CD4-positive, alpha-beta T cell (primary cell): Measurements from ENCODE around the gene ZNF268. TPM values are rescaled to one million over a fixed set of nuclear protein-coding genes. Genes with fewer than 3 reads are reported as not detected.

Source experiments
- ATAC-seq: fragments of 200-7000 bp; cut with Tn5 transposase; one replicate; pipeline ENCODE4 v1.10.0; 2022; ENCODE audit warnings: mild to moderate bottlenecking; ENCODE audit not compliant: poor library complexity
- CTCF ChIA-PET: fragments of 350-600 bp; sonication (Branson Sonifier 250); formaldehyde crosslinking; loops from one replicate; lab custom pipeline; 2021; ENCODE audit warnings: antibody characterized with exemption, inconsistent platforms; lab: Charles Lee
- POLR2A ChIA-PET: fragments of 350-600 bp; sonication (Branson Sonifier 250); formaldehyde crosslinking; loops from one replicate; lab custom pipeline; 2021; ENCODE audit warnings: antibody characterized with exemption, inconsistent platforms; lab: Charles Lee
- DNase-seq, 14 experiments: peaks; one replicate each; pipeline ENCODE4 v3.0.0-alpha.2; 2013 to 2020; ENCODE audit warnings: mixed read lengths in 2 of 14
- H3K27ac ChIP-seq, 2 donors: one replicate each; pipeline versions ENCODE4 v1.5.1 to v1.7.0; 2013; ENCODE audit warnings: low read length in 2 of 2, low read depth in 1 of 2, mild to moderate bottlenecking in 1 of 2
- H3K27me3 ChIP-seq, 2 experiments: 1 replicate in 1 of 2; 2 replicates in 1 of 2; pipeline versions ENCODE4 v1.6.1 to v1.7.0; 2013; ENCODE audit warnings: low read length in 2 of 2, control low read depth in 1 of 2, mild to moderate bottlenecking in 1 of 2, moderate library complexity in 1 of 2; ENCODE audit not compliant: insufficient read depth in 2 of 2, control insufficient read depth in 1 of 2
- H3K36me3 ChIP-seq: one replicate; pipeline ENCODE4 v1.6.1; 2013; ENCODE audit warnings: low read length, control low read depth; ENCODE audit not compliant: insufficient read depth
- H3K4me1 ChIP-seq: one replicate; pipeline ENCODE4 v1.6.1; 2013; ENCODE audit warnings: low read length, control low read depth; ENCODE audit not compliant: insufficient read depth
- H3K4me3 ChIP-seq: one replicate; pipeline ENCODE4 v1.5.1; 2013; ENCODE audit warnings: mild to moderate bottlenecking, low read length, moderate library complexity
- H3K9me3 ChIP-seq, 2 experiments: 1 replicate in 1 of 2; 2 replicates in 1 of 2; pipeline versions ENCODE4 v1.6.1 to v1.7.0; 2013; ENCODE audit warnings: low read length in 2 of 2, mild to moderate bottlenecking in 2 of 2, control low read depth in 1 of 2, moderate library complexity in 1 of 2; ENCODE audit not compliant: control insufficient read depth in 1 of 2, insufficient read depth in 1 of 2
- H3K27ac Mint-ChIP-seq: one replicate; pipeline ENCODE4 v1.8.0; 2020; ENCODE audit warnings: mixed read lengths
- H3K27me3 Mint-ChIP-seq: one replicate; pipeline ENCODE4 v1.8.0; 2021; ENCODE audit warnings: mixed read lengths
- H3K36me3 Mint-ChIP-seq: one replicate; pipeline ENCODE4 v1.8.0; 2021; ENCODE audit warnings: low read depth, mixed read lengths
- H3K4me1 Mint-ChIP-seq: one replicate; pipeline ENCODE4 v1.8.0; 2021; ENCODE audit warnings: low read depth, mixed read lengths
- H3K4me3 Mint-ChIP-seq: one replicate; pipeline ENCODE4 v1.8.0; 2020; ENCODE audit warnings: mild to moderate bottlenecking, mixed read lengths
- H3K9me3 Mint-ChIP-seq: one replicate; pipeline ENCODE4 v1.8.0; 2020; ENCODE audit warnings: mixed read lengths
- intact Hi-C, 2 experiments: fragments of 100-400 bp; cut with DNase I in 1 of 2; cut with micrococcal nuclease in 1 of 2; formaldehyde crosslinking; loops; one replicate each; pipeline versions ENCODE4 v1.15.1 to v1.9.0; 2023 to 2025; cut with DNase I, micrococcal nuclease
- total RNA-seq, 174 experiments: library from RNA in 2 of 174; stranded (reverse) in 2 of 174; gene quantifications; one replicate each; pipeline ENCODE4 v1.2.3 and lab custom pipeline; 2021 to 2026
- TF ChIP-seq, protein P1 (sequence below): fragments of 200-600 bp; IDR thresholded peaks from one replicate; pipeline ENCODE4 v1.8.0; 2022; ENCODE audit warnings: antibody characterized with exemption, mild to moderate bottlenecking

Gene ZNF268
- total RNA-seq, 2 experiments from 2014 or later = 15.1 to 17.6 TPM

DNA sequence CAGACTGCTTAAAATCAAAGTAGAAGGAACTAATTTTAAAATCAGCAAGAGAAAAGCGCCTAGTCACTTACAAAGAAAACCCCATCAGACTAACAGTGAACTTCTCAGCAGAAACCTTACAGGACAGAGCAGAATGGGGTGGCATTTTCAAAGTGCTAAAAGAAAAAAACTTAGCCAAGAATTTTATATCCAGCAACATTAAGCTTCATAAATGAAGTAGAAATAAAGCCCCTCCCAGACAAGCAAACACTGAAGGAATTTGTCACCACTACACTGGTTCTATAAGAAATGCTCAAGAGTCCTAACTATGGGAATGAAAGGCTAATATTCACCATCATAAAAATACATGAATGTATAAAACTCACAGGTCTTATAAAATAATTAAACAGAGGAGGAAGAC, 6.4 kb upstream of the ZNF268 start:
- DNase-seq (no peak), ATAC-seq (no peak)
- Mint-ChIP-seq H3K27me3 (no peaks in the 10 kb centered on the region), H3K4me3 (no peak overlapping the region), H3K9me3 (peaks cover 21% of the 10 kb centered on the region), H3K27ac (no peak overlapping the region), H3K36me3 (peaks cover 46% of the 10 kb centered on the region), H3K4me1 (no peaks in the 10 kb centered on the region)
- H3K4me1 ChIP-seq = no peaks in the 10 kb centered on the region
- no peaks in the 10 kb centered on the region for H3K36me3 ChIP-seq
- H3K9me3 ChIP-seq = peaks cover 47 to 57% of the 10 kb centered on the region in 2 experiments
- TF ChIP-seq, protein P1, sequence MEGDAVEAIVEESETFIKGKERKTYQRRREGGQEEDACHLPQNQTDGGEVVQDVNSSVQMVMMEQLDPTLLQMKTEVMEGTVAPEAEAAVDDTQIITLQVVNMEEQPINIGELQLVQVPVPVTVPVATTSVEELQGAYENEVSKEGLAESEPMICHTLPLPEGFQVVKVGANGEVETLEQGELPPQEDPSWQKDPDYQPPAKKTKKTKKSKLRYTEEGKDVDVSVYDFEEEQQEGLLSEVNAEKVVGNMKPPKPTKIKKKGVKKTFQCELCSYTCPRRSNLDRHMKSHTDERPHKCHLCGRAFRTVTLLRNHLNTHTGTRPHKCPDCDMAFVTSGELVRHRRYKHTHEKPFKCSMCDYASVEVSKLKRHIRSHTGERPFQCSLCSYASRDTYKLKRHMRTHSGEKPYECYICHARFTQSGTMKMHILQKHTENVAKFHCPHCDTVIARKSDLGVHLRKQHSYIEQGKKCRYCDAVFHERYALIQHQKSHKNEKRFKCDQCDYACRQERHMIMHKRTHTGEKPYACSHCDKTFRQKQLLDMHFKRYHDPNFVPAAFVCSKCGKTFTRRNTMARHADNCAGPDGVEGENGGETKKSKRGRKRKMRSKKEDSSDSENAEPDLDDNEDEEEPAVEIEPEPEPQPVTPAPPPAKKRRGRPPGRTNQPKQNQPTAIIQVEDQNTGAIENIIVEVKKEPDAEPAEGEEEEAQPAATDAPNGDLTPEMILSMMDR = no peak
- ChIA-PET POLR2A (no interaction called here), CTCF (no interaction called here)
- no peak overlapping the region for H3K27ac ChIP-seq
- intact Hi-C loops = no loop called here
- H3K27me3 ChIP-seq = no peaks in the 10 kb centered on the region
- H3K4me3 ChIP-seq = no peak overlapping the region

DNA sequence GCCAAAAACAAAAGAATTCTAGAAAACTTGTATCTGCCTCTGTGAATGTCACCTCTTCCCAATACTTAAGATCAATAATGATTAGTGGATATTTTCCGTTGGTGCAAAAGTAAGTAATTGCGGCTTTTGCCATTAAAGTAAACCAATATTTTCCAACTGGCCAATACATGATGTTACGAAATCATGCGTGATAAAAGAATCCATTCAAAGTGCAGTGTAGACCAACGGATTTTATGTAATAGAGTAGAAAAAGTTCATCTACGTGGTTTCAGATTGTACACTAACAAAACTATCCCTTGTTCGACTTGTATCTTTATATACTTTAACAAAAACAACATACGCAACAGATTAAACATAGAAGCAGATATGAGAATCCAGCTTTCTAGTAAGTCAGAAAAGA, 626 bp upstream of the ZNF268 start:
- H3K27ac Mint-ChIP-seq = no peak overlapping the region
- no peak overlapping the region for H3K4me3 ChIP-seq
- no peaks in the 10 kb centered on the region for H3K27me3 ChIP-seq
- peaks cover 32% of the 10 kb centered on the region for H3K36me3 ChIP-seq
- ATAC-seq (no peak), DNase-seq (no peak)
- peaks cover 40 to 55% of the 10 kb centered on the region in 2 experiments for H3K9me3 ChIP-seq
- peaks cover 84% of the 10 kb centered on the region for H3K36me3 Mint-ChIP-seq
- intact Hi-C loops = loop anchor here (1.0 to 2.0 kb wide), 3 partner anchors 50 to 194 kb away; partner anchors contain the start of genes ZNF10 (in 2 of the 2), ZNF140 (in 2 of the 2), ZNF26 (in 2 of the 2) and ZNF891 (in 2 of the 2)
- H3K27ac ChIP-seq = no peak overlapping the region
- TF ChIP-seq, protein P1 = no peak
- H3K4me1 ChIP-seq = peaks cover 14% of the 10 kb centered on the region
- ChIA-PET CTCF (interaction anchor here (0.9 to 1.6 kb wide), 5 partner anchors 11 to 194 kb away, joined by 3 to 9 read pairs (median 6); partner anchors contain the start of genes ZNF10, ZNF26 and ZNF891), POLR2A (interaction anchor here (1.4 to 2.1 kb wide), 4 partner anchors 50 to 195 kb away, joined by 3 to 37 read pairs (median 16); partner anchors contain the start of genes ZNF10, ZNF140, ZNF26 and ZNF891)
- H3K4me1 Mint-ChIP-seq = peaks cover 34% of the 10 kb centered on the region
- no peaks in the 10 kb centered on the region for H3K27me3 Mint-ChIP-seq
- peaks cover 33% of the 10 kb centered on the region for H3K9me3 Mint-ChIP-seq
- H3K4me3 Mint-ChIP-seq = peak overlapping the region; percentile 62

DNA sequence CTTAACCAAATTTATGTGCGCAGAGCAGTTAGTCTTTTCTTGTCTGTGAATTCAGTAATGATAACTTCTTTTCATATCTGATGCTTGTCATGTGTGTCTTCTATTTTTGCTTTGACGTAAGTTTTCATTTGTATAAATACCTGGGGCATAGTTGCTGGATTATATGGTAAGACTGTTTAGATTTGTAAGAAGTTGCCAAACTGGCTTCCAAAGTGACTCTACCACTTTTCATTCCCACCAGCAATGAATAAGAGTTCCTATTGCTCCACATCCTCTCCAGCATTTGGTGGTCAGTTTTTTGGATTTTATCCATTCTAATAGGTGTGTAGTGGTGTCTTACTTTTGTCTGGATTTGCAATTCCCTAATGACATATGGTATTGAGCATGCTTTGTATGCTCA, 8.9 kb downstream of the ZNF268 start:
- H3K4me1 Mint-ChIP-seq = peaks cover 9% of the 10 kb centered on the region

More for the DNA sequence above, 8.9 kb downstream of the ZNF268 start:
- peaks cover 28% of the 10 kb centered on the region for H3K9me3 Mint-ChIP-seq
- H3K27me3 Mint-ChIP-seq = no peaks in the 10 kb centered on the region
- intact Hi-C loops = no loop called here
- H3K27me3 ChIP-seq = no peaks in the 10 kb centered on the region
- H3K9me3 ChIP-seq = peaks cover 69 to 98% of the 10 kb centered on the region in 2 experiments
- no peak overlapping the region for H3K27ac ChIP-seq
- no peaks in the 10 kb centered on the region for H3K4me1 ChIP-seq
- CTCF ChIA-PET = no interaction called here
- TF ChIP-seq, protein P1 = no peak
- ATAC-seq (no peak), DNase-seq (no peak)
- no peak overlapping the region for H3K4me3 ChIP-seq
- no peak overlapping the region for H3K4me3 Mint-ChIP-seq
- POLR2A ChIA-PET = no interaction called here
- H3K27ac Mint-ChIP-seq = no peak overlapping the region
- peaks cover 98% of the 10 kb centered on the region for H3K36me3 ChIP-seq
- H3K36me3 Mint-ChIP-seq = peaks cover 100% of the 10 kb centered on the region
